ENCODE measurements around the gene RRP1.

GRCh38 chr21:43815107-43815613 is 25.8 kb downstream of the RRP1 start:
- TF ChIP-seq CTCF (IDR thresholded peaks at IDR 0.05) (no peak), POLR2AphosphoS5 (IDR thresholded peaks at IDR 0.05) (no peak)

All from esophagus muscularis mucosa (tissue), 3 donors.